ENCODE data around the gene GCH1.
"Not testable (repeated sequence)": the region's sequence is repeated elsewhere in the genome, so short reads cannot be mapped to it uniquely, and the experiment has no call there.

The GCH1 gene

DNA sequence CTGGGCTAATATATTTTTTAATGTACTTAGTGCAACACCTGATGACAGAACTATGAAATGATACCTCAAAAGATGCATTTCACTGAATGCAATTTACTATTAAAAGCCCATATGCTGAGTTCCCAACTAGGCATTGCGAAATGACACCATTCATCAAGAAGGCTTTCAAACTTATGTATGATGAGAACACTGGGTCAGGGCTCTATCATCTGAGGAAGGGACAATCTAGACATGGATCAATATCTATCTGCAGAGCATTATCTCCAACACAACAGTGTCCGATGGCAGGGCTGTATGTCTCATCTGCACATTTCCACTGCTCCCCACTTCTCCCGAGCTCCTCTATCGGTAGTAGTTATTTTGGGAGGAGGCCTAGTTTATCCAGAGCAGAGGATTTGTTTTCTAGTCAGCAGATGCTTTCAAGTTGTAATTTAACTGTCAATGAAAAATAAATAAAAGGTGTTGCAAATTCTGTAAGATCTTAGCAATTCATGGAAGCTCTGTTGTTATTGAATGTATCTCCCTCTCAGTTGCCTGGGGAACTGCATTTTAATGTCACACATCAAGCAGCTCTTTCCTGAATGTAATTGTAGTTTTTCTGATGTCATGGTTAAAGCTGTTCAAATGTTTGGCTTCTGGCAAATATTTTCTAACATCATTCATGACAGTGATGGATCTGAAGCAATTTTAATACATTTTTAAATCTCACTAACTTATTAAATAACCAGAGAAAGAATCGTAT lies 7.4 kb upstream of the GCH1 start:
- WGBS (ENCODE audit: insufficient coverage) = 90% methylated on average over 2 of the region's 5 CpGs
- Histone ChIP-seq H3K4me3 (ENCODE audit: control insufficient read depth in 1 of 7, extremely low read depth in 1 of 7, insufficient read depth in 4 of 7, low read depth in 2 of 7, low read length in 6 of 7) (no peak overlapping the region), H3K27ac (ENCODE audit: insufficient read depth in 1 of 2, low read depth in 1 of 2, low read length in 2 of 2, poor library complexity in 1 of 2, severe bottlenecking in 2 of 2) (no peak overlapping the region), H3K36me3 (ENCODE audit: control insufficient read depth in 4 of 4, insufficient read depth in 4 of 4, low read length in 3 of 4) (no peaks in the 10 kb centered on the region), H3K27me3 (replicated peaks in 2 of 5; ENCODE audit: control insufficient read depth in 4 of 5, insufficient read depth in 5 of 5, low read length in 4 of 5) (no peaks in the 10 kb centered on the region), H3K9me3 (ENCODE audit: control extremely low read depth in 1 of 5, control insufficient read depth in 4 of 5, insufficient read depth in 2 of 5, low read depth in 1 of 5, low read length in 4 of 5) (no peaks in the 10 kb centered on the region), H3K4me1 (ENCODE audit: control extremely low read depth in 1 of 4, control insufficient read depth in 4 of 4, insufficient read depth in 4 of 4, low read length in 3 of 4) (peaks cover 0 to 6% (median 3%) of the 10 kb centered on the region in 4 experiments)
- POLR2A ChIA-PET = no interaction called here
- CTCF ChIA-PET = no interaction called here
- peak in 1 of 3 donors; percentile 22 for DNase-seq

DNA sequence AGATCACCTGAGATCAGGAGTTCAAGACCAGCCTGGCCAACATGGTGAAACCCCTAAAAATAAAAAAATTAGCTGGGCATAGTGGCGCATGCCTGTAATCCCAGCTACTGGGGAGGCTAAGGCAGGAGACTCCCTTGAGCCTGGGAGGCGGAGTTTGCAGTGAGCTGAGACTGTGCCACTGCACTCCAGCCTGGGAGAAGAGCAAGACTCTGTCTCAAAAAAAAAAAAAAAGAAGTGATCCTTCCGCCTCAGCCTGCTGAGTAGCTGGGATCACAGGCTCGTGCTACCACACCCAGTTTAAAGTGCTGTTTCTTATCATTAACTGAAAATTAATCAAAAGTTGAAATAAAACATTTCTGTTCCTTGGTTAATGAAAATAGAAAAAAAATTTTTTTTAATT lies 6.3 kb upstream of the GCH1 start:
- CTCF ChIA-PET = not testable (repeated sequence)
- WGBS (ENCODE audit: insufficient coverage) = 100% methylated on average over 2 of the region's 4 CpGs

DNA sequence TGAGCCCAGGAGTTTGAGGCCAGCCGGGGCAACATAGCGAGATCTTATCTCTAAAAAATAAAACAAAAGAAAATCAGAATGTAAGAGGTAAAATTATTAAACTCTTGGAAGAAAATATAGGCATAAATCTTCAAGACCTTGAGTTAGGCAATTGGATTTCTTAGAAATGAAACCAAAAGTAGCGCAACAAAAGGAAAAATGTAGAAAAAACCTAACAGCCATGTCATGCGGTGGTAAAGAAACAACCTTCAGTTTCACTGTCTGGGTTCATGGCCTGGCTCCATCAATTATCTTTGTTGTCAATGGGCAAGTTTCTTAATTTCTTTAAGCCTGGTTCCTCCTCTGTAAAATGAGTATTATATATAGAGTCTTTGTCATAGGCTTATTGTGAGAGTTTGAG lies 5.6 kb upstream of the GCH1 start:
- 4% methylated on average over 2 of the region's 4 CpGs for WGBS (ENCODE audit: insufficient coverage)
- H3K4me3 ChIP-seq (ENCODE audit: control insufficient read depth in 1 of 7, extremely low read depth in 1 of 7, insufficient read depth in 4 of 7, low read depth in 2 of 7, low read length in 6 of 7) = peak overlapping the region in 2 of 7 experiments; percentile 57 to 65
- H3K36me3 ChIP-seq (ENCODE audit: control insufficient read depth in 4 of 4, insufficient read depth in 4 of 4, low read length in 3 of 4) = no peaks in the 10 kb centered on the region
- CTCF ChIA-PET = no interaction called here
- no peaks in the 10 kb centered on the region for H3K27me3 ChIP-seq (replicated peaks in 2 of 5; ENCODE audit: control insufficient read depth in 4 of 5, insufficient read depth in 5 of 5, low read length in 4 of 5)
- no peak overlapping the region for H3K27ac ChIP-seq (ENCODE audit: insufficient read depth in 1 of 2, low read depth in 1 of 2, low read length in 2 of 2, poor library complexity in 1 of 2, severe bottlenecking in 2 of 2)
- H3K4me1 ChIP-seq (ENCODE audit: control extremely low read depth in 1 of 4, control insufficient read depth in 4 of 4, insufficient read depth in 4 of 4, low read length in 3 of 4) = peaks cover 0 to 8% (median 3%) of the 10 kb centered on the region in 4 experiments
- POLR2A ChIA-PET = no interaction called here
- DNase-seq = peak; percentile 38 to 83 (median 75)
- H3K9me3 ChIP-seq (ENCODE audit: control extremely low read depth in 1 of 5, control insufficient read depth in 4 of 5, insufficient read depth in 2 of 5, low read depth in 1 of 5, low read length in 4 of 5) = no peaks in the 10 kb centered on the region

More for the DNA sequence above, 6.3 kb upstream of the GCH1 start:
- H3K9me3 ChIP-seq (ENCODE audit: control extremely low read depth in 1 of 5, control insufficient read depth in 4 of 5, insufficient read depth in 2 of 5, low read depth in 1 of 5, low read length in 4 of 5); H3K36me3 ChIP-seq (ENCODE audit: control insufficient read depth in 4 of 4, insufficient read depth in 4 of 4, low read length in 3 of 4); H3K27ac ChIP-seq (ENCODE audit: insufficient read depth in 1 of 2, low read depth in 1 of 2, low read length in 2 of 2, poor library complexity in 1 of 2, severe bottlenecking in 2 of 2); H3K4me1 ChIP-seq (ENCODE audit: control extremely low read depth in 1 of 4, control insufficient read depth in 4 of 4, insufficient read depth in 4 of 4, low read length in 3 of 4); H3K27me3 ChIP-seq (replicated peaks in 2 of 5; ENCODE audit: control insufficient read depth in 4 of 5, insufficient read depth in 5 of 5, low read length in 4 of 5); POLR2A ChIA-PET; H3K4me3 ChIP-seq (ENCODE audit: control insufficient read depth in 1 of 7, extremely low read depth in 1 of 7, insufficient read depth in 4 of 7, low read depth in 2 of 7, low read length in 6 of 7); DNase-seq: not testable (repeated sequence)

DNA sequence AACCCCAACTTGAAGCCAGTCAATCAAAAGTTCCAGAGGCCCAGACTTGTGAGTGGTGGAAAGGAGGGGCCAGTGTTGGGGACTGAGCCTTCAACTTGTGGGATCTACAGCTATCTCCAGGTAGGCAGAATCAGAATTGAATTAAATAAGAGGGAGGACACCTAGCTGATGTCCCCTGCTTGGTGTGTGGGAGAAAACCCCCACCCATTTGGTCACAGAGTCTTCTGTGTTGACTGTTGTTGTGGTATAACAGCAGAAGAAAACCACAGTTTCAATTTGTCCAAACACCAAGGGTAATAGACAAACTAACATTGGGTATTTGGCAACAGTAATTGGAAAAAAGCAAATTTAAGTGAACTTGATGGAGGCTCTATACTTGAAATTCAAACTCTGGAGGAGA lies 3.4 kb upstream of the GCH1 start:
- ChIA-PET POLR2A (no interaction called here), CTCF (interaction anchor here (1.4 kb wide), 1 partner anchor 9 kb away, joined by 4 read pairs; no protein-coding TSS in a partner anchor)
- Histone ChIP-seq H3K4me3 (ENCODE audit: control insufficient read depth in 1 of 7, extremely low read depth in 1 of 7, insufficient read depth in 4 of 7, low read depth in 2 of 7, low read length in 6 of 7) (no peak overlapping the region), H3K36me3 (ENCODE audit: control insufficient read depth in 4 of 4, insufficient read depth in 4 of 4, low read length in 3 of 4) (no peaks in the 10 kb centered on the region), H3K27ac (ENCODE audit: insufficient read depth in 1 of 2, low read depth in 1 of 2, low read length in 2 of 2, poor library complexity in 1 of 2, severe bottlenecking in 2 of 2) (no peak overlapping the region), H3K27me3 (replicated peaks in 2 of 5; ENCODE audit: control insufficient read depth in 4 of 5, insufficient read depth in 5 of 5, low read length in 4 of 5) (peaks cover 0 to under 1% (median 0%) of the 10 kb centered on the region in 5 experiments), H3K4me1 (ENCODE audit: control extremely low read depth in 1 of 4, control insufficient read depth in 4 of 4, insufficient read depth in 4 of 4, low read length in 3 of 4) (peaks cover 2 to 20% (median 14%) of the 10 kb centered on the region in 4 experiments), H3K9me3 (ENCODE audit: control extremely low read depth in 1 of 5, control insufficient read depth in 4 of 5, insufficient read depth in 2 of 5, low read depth in 1 of 5, low read length in 4 of 5) (no peaks in the 10 kb centered on the region)
- no peak for DNase-seq

DNA sequence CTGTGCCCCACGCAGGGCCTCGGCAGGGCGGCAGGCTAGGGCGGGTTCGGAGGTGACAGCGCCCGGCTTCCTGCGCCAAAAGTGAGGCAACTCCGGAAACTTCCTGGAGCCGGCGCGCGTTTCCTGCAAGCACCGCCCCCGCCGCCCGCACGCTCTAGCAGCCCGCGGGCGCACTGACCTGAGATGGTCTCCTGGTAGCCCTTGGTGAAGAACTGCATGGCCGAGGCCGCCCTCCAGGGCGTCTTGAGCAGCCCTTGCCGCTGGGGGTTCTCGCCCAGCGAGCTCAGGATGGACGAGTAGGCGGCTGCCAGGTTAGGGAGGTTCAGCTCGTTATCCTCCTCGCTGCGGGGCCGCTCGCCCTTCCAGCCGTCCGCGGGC lies 494 bp downstream of the GCH1 start:
- Histone ChIP-seq H3K9me3 (ENCODE audit: control extremely low read depth in 1 of 5, control insufficient read depth in 4 of 5, insufficient read depth in 2 of 5, low read depth in 1 of 5, low read length in 4 of 5) (no peaks in the 10 kb centered on the region), H3K27ac (ENCODE audit: insufficient read depth in 1 of 2, low read depth in 1 of 2, low read length in 2 of 2, poor library complexity in 1 of 2, severe bottlenecking in 2 of 2) (peak overlapping the region in 1 of 2 experiments; percentile 75), H3K4me1 (ENCODE audit: control extremely low read depth in 1 of 4, control insufficient read depth in 4 of 4, insufficient read depth in 4 of 4, low read length in 3 of 4) (peaks cover 3 to 26% (median 19%) of the 10 kb centered on the region in 4 experiments), H3K27me3 (replicated peaks in 2 of 5; ENCODE audit: control insufficient read depth in 4 of 5, insufficient read depth in 5 of 5, low read length in 4 of 5) (peaks cover 0 to 2% (median 0%) of the 10 kb centered on the region in 5 experiments), H3K4me3 (ENCODE audit: control insufficient read depth in 1 of 7, extremely low read depth in 1 of 7, insufficient read depth in 4 of 7, low read depth in 2 of 7, low read length in 6 of 7) (peak overlapping the region; percentile 70 to 92 (median 84)), H3K36me3 (ENCODE audit: control insufficient read depth in 4 of 4, insufficient read depth in 4 of 4, low read length in 3 of 4) (no peaks in the 10 kb centered on the region)
- ChIA-PET POLR2A (interaction anchor here (0.7 kb wide), 1 partner anchor 52 kb away, joined by 3 read pairs; no protein-coding TSS in a partner anchor), CTCF (interaction anchor here (0.7 to 2.3 kb wide), 8 partner anchors 16 to 149 kb away, joined by 3 to 6 read pairs (median 4); no protein-coding TSS in a partner anchor)
- 0% methylated on average over 37 of the region's 37 CpGs for WGBS (ENCODE audit: insufficient coverage)
- peak; percentile 58 to 83 (median 74) for DNase-seq

- Histone ChIP-seq H3K4me1 (ENCODE audit: control extremely low read depth in 1 of 4, control insufficient read depth in 4 of 4, insufficient read depth in 4 of 4, low read length in 3 of 4) (peaks cover 3 to 26% (median 17%) of the 10 kb centered on the region in 4 experiments), H3K36me3 (ENCODE audit: control insufficient read depth in 4 of 4, insufficient read depth in 4 of 4, low read length in 3 of 4) (no peaks in the 10 kb centered on the region), H3K27ac (ENCODE audit: insufficient read depth in 1 of 2, low read depth in 1 of 2, low read length in 2 of 2, poor library complexity in 1 of 2, severe bottlenecking in 2 of 2) (peak overlapping the region in 1 of 2 experiments; percentile 75), H3K4me3 (ENCODE audit: control insufficient read depth in 1 of 7, extremely low read depth in 1 of 7, insufficient read depth in 4 of 7, low read depth in 2 of 7, low read length in 6 of 7) (peak overlapping the region; percentile 70 to 92 (median 84)), H3K27me3 (replicated peaks in 2 of 5; ENCODE audit: control insufficient read depth in 4 of 5, insufficient read depth in 5 of 5, low read length in 4 of 5) (peaks cover 0 to 2% (median 0%) of the 10 kb centered on the region in 5 experiments), H3K9me3 (ENCODE audit: control extremely low read depth in 1 of 5, control insufficient read depth in 4 of 5, insufficient read depth in 2 of 5, low read depth in 1 of 5, low read length in 4 of 5) (no peaks in the 10 kb centered on the region)
- ChIA-PET CTCF (interaction anchor here (0.7 to 2.3 kb wide), 7 partner anchors 17 to 149 kb away, joined by 3 to 6 read pairs (median 4); no protein-coding TSS in a partner anchor), POLR2A (interaction anchor here (0.7 kb wide), 1 partner anchor 53 kb away, joined by 3 read pairs; no protein-coding TSS in a partner anchor)
- 0% methylated on average over 23 of the region's 42 CpGs for WGBS (ENCODE audit: insufficient coverage)
- peak in 2 of 3 donors; percentile 49 to 71 for DNase-seq
Measured at GRCh38 chr14:54901380-54902142, 1.1 kb downstream of the GCH1 start.
